MM.1S (cell line): ENCODE data around the gene TMEM72.

Source experiments
- DNase-seq: peaks from one replicate; pipeline ENCODE4 v3.0.0-alpha.2; 2015
- H2AFZ ChIP-seq: fragments of 300-600 bp; sonication (generic); 2 replicates; pipeline ENCODE4 v1.6.0; 2016; ENCODE audit warnings: antibody characterized with exemption, low read length
- H3F3A ChIP-seq: fragments of 300-600 bp; sonication (generic); 2 replicates; pipeline ENCODE4 v1.6.1; 2016; ENCODE audit warnings: mild to moderate bottlenecking, antibody characterized with exemption, low read length, moderate library complexity, mixed read lengths; ENCODE audit not compliant: insufficient read depth
- H3K27ac ChIP-seq: fragments of 300-600 bp; sonication (generic); 2 replicates; pipeline ENCODE4 v1.5.1; 2016; ENCODE audit warnings: mild to moderate bottlenecking, low read length
- H3K27me3 ChIP-seq: fragments of 300-600 bp; sonication (generic); replicated peaks from 2 replicates; pipeline ENCODE4 v1.6.0; 2016; ENCODE audit warnings: low read length; ENCODE audit not compliant: insufficient read depth
- H3K36me3 ChIP-seq: fragments of 300-600 bp; sonication (generic); replicated peaks from 2 replicates; pipeline ENCODE4 v1.6.1; 2016; ENCODE audit warnings: mild to moderate bottlenecking, low read length, mixed read lengths; ENCODE audit not compliant: insufficient read depth
- H3K4me1 ChIP-seq: fragments of 300-600 bp; sonication (generic); 2 replicates; pipeline ENCODE4 v1.6.1; 2016; ENCODE audit warnings: low read length, mixed read lengths
- H3K4me2 ChIP-seq: fragments of 300-600 bp; sonication (generic); 2 replicates; pipeline ENCODE4 v1.6.0; 2016; ENCODE audit warnings: low read depth, low read length
- H3K4me3 ChIP-seq: fragments of 300-600 bp; sonication (generic); 2 replicates; pipeline ENCODE4 v1.5.1; 2016; ENCODE audit warnings: low read length, mixed read lengths
- H3K79me2 ChIP-seq: fragments of 300-600 bp; sonication (generic); 2 replicates; pipeline ENCODE4 v1.6.1; 2016; ENCODE audit warnings: mixed run types, low read length, mixed read lengths
- H3K9ac ChIP-seq: fragments of 300-600 bp; sonication (generic); 2 replicates; pipeline ENCODE4 v1.6.1; 2016; ENCODE audit warnings: low read length, mixed read lengths
- H3K9me2 ChIP-seq: fragments of 300-600 bp; sonication (generic); replicated peaks from 2 replicates; pipeline ENCODE4 v1.6.1; 2016; ENCODE audit warnings: mild to moderate bottlenecking, low read length, mixed read lengths; ENCODE audit not compliant: insufficient read depth
- H3K9me3 ChIP-seq: fragments of 300-600 bp; sonication (generic); replicated peaks from 2 replicates; pipeline ENCODE4 v1.6.1; 2016; ENCODE audit warnings: mild to moderate bottlenecking, low read length, mixed read lengths; ENCODE audit not compliant: insufficient read depth
- H4K20me1 ChIP-seq: fragments of 300-600 bp; sonication (generic); 2 replicates; pipeline ENCODE4 v1.6.1; 2016; ENCODE audit warnings: mild to moderate bottlenecking, low read length, moderate library complexity, mixed read lengths; ENCODE audit not compliant: insufficient read depth
- CTCF ChIP-seq: fragments of 300-600 bp; sonication (generic); IDR thresholded peaks from 2 replicates; pipeline ENCODE4 v1.5.1; 2016; ENCODE audit warnings: antibody characterized with exemption, low read length, mixed read lengths
- EZH2 ChIP-seq: fragments of 300-600 bp; sonication (generic); optimal IDR thresholded peaks from 2 replicates; pipeline ENCODE3; 2017; ENCODE audit warnings: low read depth, mild to moderate bottlenecking, antibody characterized with exemption, low read length, mixed read lengths
- EZH2phosphoT487 ChIP-seq: fragments of 300-600 bp; sonication (generic); IDR thresholded peaks from 2 replicates; pipeline ENCODE4 v1.6.1; 2018; ENCODE audit warnings: antibody characterized with exemption, low read length

TMEM72 gene

GRCh38 chr10:44947371-44948152, 36.4 kb downstream of the TMEM72 start:
- Histone ChIP-seq H3K9ac (no peak overlapping the region), H3K9me2 (no peaks in the 10 kb centered on the region), H3K4me1 (0 out of 2 replicates have a peak, but pooled peaks cover 5% of the 10 kb centered on the region), H3K9me3 (no peaks in the 10 kb centered on the region), H3K27ac (no peak overlapping the region), H3F3A (peaks cover 9% of the 10 kb centered on the region), H3K27me3 (no peaks in the 10 kb centered on the region), H3K4me2 (no peak overlapping the region), H3K79me2 (no peaks in the 10 kb centered on the region), H3K4me3 (no peak overlapping the region), H4K20me1 (no peaks in the 10 kb centered on the region), H2AFZ (no peak overlapping the region), H3K36me3 (no peaks in the 10 kb centered on the region)
- TF ChIP-seq EZH2phosphoT487: no peak
- TF ChIP-seq EZH2: no peak
- TF ChIP-seq CTCF: no peak
- DNase-seq: no peak

- H3K4me1 ChIP-seq: 0 out of 2 replicates have a peak, but pooled peaks cover 5% of the 10 kb centered on the region
- H3K4me2 ChIP-seq: no peak overlapping the region
- H2AFZ ChIP-seq: no peak overlapping the region
- no peak for DNase-seq
- no peak overlapping the region for H3K4me3 ChIP-seq
- H3K79me2 ChIP-seq: no peaks in the 10 kb centered on the region
- peaks cover 9% of the 10 kb centered on the region for H3F3A ChIP-seq
- TF ChIP-seq EZH2phosphoT487: no peak
- TF ChIP-seq EZH2: no peak
- no peak for TF ChIP-seq CTCF
- H3K9me2 ChIP-seq: no peaks in the 10 kb centered on the region
- no peak overlapping the region for H3K27ac ChIP-seq
- H3K9ac ChIP-seq: no peak overlapping the region
- H3K27me3 ChIP-seq: no peaks in the 10 kb centered on the region
- H4K20me1 ChIP-seq: no peaks in the 10 kb centered on the region
- H3K9me3 ChIP-seq: no peaks in the 10 kb centered on the region
- no peaks in the 10 kb centered on the region for H3K36me3 ChIP-seq
These were observed 37.5 kb downstream of the TMEM72 start for GRCh38 chr10:44948642-44949041.

GRCh38 chr10:44949127-44949802, 38.1 kb downstream of the TMEM72 start:
- Histone ChIP-seq H3K4me3 (no peak overlapping the region), H3K27ac (no peak overlapping the region), H4K20me1 (no peaks in the 10 kb centered on the region), H3K9ac (no peak overlapping the region), H3K27me3 (no peaks in the 10 kb centered on the region), H3F3A (peaks cover 5% of the 10 kb centered on the region), H3K79me2 (no peaks in the 10 kb centered on the region), H2AFZ (no peak overlapping the region), H3K4me2 (no peak overlapping the region), H3K36me3 (no peaks in the 10 kb centered on the region), H3K9me3 (no peaks in the 10 kb centered on the region), H3K9me2 (no peaks in the 10 kb centered on the region), H3K4me1 (0 out of 2 replicates have a peak, but pooled peaks cover 3% of the 10 kb centered on the region)
- TF ChIP-seq CTCF: no peak
- TF ChIP-seq EZH2phosphoT487: no peak
- TF ChIP-seq EZH2: no peak
- DNase-seq: no peak
